Measurements from ENCODE around the gene AFF1.

Gene AFF1

DNA sequence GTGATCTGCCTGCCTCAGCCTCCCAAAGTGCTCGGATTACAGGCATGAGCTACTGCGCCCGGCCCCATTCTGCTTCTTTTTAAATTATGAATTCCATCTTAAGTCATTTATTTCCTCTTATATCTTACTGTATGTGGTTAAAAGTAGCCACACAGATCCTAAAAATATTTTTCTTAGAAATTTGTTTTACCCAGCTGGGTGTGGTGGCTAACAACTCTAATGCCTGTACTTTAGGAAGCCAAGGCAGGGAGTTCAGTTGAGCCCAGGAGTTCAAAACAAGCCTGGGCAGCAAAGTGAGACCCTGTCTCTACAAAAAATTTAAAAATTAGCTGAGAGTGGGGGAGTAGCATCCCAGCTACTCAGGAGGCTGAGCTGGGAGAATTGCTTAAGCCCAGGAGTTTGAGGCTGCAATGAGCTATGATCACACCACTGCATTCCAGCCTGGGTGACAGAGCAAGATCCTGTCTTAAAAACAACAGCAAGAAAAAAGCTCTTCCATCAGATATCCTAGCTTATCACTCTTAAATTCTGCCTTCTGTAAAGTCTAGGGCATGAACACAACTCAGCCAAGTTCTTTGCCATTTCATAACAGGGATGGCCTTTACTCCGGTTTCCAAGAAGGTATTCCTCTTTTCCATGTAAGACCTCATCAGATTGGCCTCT lies 15.1 kb upstream of the AFF1 start:
- DNase-seq (ENCODE audit: low read depth): no peak

- no peak for DNase-seq (ENCODE audit: low read depth)
Measured at GRCh38 chr4:86921608-86922252, 13.1 kb upstream of the AFF1 start.

DNA sequence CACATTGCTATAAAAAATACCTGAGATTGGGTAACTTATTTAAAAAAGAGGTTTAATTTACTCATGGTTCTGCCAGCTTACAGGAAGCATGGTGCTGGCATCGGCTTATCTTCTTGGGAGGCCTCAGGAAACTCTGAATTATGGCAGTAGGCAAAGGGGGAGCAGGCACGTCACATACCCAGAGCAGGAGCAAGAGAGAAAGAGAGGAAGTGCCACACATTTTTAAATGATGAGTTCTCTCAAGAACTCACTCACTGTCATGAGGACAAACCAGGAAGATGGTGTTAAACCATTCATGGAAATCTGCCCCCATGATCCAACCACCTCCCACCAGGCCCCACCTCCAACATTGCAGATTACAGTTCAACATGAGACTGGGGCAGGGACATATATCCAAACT lies 10.0 kb upstream of the AFF1 start:
- DNase-seq (ENCODE audit: low read depth): no peak

DNA sequence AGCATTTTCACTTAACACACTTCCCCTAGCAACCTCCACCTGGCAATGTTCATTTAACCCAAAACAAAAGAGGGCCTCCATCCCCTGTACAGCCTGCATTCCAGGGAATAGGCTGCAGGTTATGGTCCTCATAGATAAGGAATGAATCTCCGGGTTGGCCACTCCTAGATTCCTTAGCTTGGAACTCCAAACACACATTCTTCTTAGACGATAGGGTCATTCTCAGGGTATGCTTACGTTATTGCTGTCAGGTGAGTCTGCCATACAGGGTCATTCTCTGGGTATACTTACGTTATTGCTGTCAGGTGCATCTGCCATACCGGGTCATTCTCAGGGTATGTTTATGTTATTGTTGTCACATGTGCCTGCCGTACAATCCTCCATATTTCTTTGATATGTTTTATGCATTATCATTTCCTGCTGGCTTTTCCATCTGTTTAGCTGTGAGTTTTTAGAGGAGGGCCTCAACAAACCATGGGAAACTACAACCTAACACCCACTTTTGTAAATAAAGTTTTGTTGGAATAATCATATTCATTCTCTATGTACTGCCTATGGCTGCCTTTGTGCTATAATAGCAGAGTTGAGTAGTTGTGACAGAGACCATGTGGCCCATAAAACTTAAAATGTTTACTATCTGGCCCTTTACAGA lies 8.2 kb upstream of the AFF1 start:
- no peak for DNase-seq (ENCODE audit: low read depth)

GRCh38 chr4:86927843-86928395 lies 6.9 kb upstream of the AFF1 start:
- no peak for DNase-seq (ENCODE audit: low read depth)

- DNase-seq (ENCODE audit: low read depth): no peak
Measured at GRCh38 chr4:86928400-86929255, 6.2 kb upstream of the AFF1 start.

DNA sequence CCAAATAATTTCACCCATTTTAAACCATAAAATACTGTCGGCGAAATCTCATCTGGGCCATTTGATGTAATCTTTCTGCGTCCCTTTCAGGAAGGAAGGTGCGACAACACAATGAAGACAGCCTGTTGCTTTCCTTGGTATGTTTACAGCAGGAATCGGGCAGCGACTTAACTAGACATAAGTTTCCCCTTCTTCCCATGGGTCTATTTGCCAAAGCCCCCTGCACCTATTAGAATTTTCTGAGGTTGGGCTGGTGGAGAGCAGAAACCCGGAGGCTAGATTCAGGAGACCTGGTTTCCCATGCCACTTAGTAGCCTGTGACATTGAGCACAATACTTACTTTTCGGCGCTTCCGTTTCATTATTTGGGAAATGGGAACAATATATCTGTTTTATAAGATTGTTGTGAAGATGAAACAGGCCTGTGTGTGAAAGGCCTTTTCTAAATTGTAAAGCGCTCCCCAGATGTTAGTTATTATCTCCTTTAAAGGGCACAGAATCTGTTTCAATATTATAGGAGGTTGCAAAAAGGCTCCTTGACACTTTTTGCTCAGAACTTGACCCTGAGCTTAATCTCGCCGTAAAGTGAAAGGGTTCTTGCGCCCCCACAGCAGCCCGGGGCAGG lies 552 bp upstream of the AFF1 start:
- DNase-seq (ENCODE audit: low read depth): no peak

DNA sequence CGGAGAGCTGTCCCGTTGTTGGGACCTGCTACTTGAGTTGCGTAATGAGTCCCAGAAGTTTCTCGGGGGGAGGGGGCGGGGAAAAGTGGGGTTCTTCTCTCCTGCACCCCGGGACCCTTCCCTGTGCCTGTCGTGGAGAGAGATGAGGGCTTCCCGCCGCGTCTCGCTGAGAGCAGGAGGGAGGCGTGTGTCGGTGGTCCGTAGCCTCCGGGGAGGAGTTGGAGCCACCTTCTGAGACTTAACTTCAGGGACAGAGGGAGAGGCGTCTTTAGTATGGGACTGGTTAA lies 698 bp downstream of the AFF1 start:
- no peak for DNase-seq (ENCODE audit: low read depth)

DNA sequence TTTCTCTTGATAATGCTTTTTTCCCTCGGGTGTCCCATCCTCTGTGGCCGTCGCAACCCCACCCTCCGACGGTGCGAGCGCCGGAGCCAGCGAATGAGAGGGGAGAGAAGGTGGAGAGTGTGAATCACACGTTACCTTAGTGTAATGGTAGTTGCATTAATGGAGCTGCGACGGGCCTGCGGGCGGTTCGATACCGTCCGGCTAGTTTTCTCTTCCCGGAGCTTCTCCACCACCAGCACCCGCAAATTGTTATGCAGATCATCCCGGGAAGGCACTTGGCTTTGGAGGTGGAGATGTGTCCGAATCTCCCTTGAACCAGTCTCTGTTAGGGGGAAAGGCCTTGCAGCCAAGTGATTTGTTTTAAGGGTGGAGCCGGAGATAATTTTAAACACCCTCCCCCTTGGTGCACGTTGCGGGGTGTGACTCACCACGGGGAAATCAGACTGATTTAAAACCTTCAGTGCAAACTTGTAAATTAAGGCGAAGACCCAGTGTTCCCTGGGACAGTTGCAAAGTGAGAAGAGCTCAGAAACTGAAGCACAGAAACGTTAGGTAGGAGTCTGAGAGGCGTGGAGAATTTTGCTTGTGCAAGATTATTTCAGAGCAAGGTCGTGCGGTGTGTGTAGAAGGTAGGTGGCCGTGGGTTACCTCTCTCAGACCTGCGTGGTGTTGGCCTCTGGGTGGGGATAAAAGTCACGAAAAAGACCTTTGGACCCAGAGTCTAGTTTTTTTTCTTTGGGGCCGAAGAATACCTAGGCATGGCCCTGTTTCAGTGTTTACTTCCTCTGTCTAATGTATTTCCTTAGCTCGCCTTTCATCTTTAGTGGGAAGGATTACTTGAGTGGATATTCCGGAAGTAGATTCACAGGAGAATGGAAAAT lies 1.3 kb downstream of the AFF1 start:
- DNase-seq (ENCODE audit: low read depth): no peak

DNA sequence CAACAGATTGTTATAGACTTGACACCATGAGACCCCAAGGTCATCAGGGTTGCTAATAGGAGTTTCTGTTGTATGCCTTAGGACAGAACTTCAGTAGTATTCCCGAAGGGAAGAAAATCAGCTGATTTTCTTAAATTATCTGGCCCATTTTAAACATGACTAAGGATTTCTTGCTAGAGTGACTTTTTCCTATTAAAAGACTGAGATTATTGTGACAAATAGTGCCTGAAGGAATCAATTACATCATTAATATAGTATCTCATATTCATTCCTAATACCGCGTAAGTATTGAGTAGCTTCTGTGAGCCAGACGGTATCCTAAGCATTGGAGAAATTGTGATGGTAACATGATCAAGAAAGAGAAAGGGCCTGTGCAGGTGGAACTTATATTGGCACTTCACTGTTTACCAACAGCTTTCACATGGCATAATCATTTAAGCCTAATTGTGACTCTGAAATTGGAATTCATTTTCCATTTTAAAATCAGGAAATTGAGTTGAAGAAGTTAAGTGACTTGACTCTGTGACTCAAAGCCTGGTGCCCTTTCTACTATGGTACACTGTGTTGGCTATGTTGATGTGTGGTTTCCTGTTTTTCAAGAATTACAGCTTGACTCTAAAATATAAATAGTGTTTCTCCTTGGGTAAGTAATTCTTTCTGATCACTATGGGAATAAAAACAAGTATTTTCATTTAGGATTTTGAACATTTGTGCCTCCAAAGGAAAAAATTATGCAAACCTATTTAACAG lies 4.1 kb downstream of the AFF1 start:
- no peak for DNase-seq (ENCODE audit: low read depth)

GRCh38 chr4:86939729-86940575 lies 5.1 kb downstream of the AFF1 start:
- DNase-seq (ENCODE audit: low read depth): no peak

DNA sequence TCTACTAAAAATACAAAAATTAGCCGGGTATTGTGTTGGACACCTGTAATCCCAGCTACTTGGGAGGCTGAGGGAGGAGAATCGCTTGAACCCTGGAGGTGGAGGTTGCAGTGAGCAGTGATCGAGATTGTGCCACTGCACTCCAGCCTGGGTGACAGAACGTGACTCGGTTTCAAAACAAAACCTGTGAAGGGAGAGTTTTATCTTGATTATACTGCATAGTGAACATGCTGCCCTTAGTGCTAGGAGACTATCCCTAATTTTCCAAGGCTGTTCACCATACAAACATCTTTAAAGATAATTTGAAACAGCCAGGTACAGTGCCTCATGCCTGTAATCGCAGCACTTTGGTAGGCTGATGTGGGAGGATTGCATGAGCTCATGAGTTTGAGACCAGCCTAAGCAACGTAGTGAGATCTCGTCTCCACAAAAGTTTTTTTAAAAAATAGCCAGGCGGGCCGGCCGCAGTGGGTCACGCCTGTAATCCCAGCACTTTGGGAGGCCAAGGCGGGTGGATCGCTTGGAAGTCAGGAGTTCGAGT lies 6.2 kb downstream of the AFF1 start:
- no peak for DNase-seq (ENCODE audit: low read depth)

DNA sequence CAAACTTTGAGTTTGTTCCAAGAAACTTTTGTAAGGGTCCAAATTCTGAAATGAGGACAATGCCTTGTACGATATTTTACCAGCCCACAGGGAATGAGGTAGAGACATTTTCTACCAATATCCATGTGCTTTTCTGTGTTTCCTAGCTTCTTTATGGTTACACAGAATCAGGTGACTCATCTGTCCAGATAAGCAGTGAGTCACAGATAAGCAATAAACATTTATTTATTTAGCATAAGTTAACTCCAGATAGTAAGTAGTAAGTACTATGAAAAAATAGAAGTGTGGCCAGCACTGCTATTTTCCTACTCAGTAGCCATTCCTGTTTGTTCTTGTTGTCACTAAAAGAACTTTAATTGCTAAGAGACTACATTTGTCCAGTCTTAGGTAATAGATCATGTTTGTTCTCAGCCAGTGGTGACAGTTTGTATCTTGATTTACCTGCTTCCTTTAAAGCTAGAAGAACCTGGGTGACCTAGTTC lies 7.4 kb downstream of the AFF1 start:
- no peak for DNase-seq (ENCODE audit: low read depth)

DNA sequence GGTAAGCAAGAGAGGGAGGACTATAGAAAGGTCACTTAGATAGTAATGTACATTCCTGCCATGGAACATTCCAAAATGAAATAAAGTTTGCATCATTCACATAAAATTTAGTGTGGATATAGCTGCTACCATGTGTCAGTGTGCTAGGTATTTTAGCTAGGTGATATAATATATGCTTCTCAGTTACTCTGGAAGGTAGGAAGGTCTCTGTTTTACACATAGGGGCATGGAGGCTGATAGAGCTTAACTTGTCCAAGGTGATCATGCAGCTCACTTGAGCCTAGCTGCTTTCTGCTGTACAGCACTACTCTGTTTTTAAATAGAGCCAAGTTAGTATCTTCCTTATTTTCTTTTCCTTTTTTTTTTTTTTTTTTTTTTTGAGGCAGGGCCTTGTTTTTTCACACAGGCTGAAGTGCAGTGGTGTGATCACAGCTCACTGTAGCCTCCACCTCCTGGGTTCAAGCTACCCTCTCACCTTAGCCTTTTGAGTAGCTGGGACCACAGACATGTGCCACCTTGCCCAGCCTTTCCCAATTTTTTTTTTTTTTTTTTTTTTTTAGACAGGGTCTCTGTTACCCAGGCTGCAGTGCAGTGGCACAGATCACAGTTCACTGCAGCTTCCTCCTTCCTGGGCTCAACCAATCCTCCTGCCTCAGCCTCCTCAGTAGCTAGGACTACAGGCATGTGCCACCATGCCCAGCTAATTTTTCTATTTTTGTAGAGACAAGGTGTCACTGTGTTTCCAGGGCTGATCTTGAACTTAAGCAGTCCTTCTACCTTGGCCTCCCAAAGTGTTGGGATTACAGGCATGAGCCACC lies 10.4 kb downstream of the AFF1 start:
- no peak for DNase-seq (ENCODE audit: low read depth)

DNA sequence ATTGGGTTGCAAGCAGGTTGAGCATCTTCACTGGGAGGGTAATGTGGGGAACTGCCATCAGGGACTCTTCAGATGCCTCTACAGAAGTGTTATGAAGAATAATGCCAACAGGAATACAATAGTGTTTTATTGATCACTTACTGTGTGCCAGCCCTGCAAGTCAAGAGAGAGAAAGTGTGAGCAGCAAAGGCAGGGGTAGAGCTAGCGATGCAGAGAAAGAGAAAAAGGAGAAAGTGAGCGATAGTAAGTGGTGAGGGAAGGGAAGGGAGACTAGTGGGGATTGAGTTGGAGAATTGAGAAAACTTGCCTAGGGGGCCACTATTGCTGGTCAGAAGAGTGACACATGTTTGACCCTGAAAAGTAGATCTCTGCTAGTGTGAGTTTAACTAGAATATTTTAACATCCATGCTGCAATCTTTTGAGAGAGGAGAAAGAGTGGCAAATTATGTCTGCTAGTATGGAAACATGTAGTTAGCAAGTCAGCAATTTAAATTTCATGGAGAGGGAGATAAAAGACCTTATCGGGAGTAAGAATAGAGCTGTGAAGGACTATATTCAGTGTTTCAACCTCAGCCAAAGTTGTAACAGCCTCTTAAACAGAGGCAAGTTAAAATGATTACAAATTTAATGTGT lies 12.2 kb downstream of the AFF1 start:
- DNase-seq (ENCODE audit: low read depth): no peak

GRCh38 chr4:86947501-86948120 lies 12.8 kb downstream of the AFF1 start:
- DNase-seq (ENCODE audit: low read depth): no peak

DNA sequence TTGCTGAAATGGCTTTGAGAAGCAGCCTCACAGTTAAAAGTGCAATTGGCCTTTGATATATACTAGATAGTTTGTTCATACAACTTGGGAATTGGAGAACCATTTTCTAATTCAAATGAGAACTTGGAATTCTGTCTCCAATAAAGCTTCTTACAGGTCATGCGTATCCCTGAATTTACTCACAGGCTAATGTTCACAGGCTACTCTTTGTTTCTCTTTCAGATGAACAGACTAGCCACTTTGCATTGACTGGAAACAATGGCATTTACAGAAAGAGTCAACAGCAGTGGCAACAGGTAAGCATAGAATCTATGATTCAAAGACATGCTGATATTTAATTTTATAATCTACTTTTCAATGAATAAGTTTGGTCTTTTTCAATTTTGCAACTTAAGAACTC lies 13.5 kb downstream of the AFF1 start:
- DNase-seq (ENCODE audit: low read depth): no peak
